Esophagus mucosa (tissue), 1 donor: ENCODE data around the gene C1RL. TPM values are rescaled to one million over a fixed set of nuclear protein-coding genes. Genes with fewer than 3 reads are reported as not detected.
A peak's percentile ranks its signal among the peaks of the same experiment; 100 is the strongest.

Source experiments
- ATAC-seq: fragments of 200-7000 bp; cut with Tn5 transposase; one replicate; pipeline ENCODE4 v1.9.1; 2020
- total RNA-seq: library from RNA; stranded (reverse); gene quantifications from one replicate; pipeline ENCODE4 v1.2.4, GENCODE V29; 2023
- donor health status: DM: yes; HTN: yes; CAD: no.

The C1RL gene
- total RNA-seq, 1 donor from 2014 or later: 22.7 TPM

- no peak for ATAC-seq
Measured at GRCh38 chr12:7136071-7136470, 27.1 kb upstream of the C1RL start.

DNA sequence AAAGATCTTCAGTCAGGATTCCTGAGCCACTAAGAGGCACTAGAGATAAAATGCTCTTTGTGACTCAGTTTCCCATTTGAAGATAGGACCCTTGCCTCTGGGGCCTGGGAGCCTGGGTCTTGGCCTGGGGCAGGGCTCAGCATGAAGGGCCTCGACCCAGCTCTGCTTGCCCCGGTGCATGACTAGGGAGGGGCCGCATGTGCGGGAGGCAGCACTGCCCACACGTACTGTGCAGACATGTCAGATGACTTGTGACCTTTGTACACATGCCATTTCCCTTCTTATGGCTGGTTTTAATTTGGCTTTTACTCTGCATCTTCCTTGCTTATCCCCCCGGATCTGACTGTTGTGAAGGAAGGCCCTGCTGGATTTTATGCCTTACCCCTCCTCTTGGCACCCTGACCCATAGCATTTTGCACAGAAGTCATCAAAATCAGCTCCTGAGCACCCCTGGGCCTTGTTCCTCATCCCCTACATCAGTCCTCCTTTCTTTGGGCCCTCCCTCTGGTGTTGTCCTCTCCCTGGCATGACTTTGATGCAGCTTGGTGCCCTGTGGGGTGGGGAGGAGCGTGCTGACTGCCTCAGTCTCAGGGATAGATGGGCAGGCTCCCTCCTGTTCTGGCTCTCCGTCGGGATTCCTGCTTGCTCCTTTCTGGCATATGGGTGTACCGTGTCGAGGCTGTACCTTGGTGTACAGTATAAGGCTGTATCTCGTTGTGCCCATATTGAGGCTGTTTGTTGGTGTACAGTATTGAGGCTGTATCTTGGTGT, 25.6 kb upstream of the C1RL start:
- ATAC-seq: no peak

DNA sequence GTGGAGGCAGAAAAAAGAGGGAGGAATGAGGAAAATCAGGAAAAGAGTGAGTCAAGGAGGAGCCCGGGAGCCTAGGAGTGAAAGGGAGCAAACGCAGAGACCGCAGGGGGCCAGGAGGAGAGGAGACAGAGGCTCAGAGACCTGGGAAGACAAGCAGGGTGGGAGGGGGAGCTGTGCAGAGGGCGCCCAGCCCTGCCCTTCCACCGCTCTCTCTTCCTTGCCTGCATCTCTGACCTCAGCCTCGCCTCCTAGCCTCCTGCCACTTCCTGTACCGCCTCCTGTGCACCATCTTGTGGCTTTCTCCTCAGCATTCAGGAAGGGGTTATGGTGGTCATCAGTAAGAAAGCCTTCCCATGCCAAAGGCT, 22.5 kb upstream of the C1RL start:
- ATAC-seq: no peak

DNA sequence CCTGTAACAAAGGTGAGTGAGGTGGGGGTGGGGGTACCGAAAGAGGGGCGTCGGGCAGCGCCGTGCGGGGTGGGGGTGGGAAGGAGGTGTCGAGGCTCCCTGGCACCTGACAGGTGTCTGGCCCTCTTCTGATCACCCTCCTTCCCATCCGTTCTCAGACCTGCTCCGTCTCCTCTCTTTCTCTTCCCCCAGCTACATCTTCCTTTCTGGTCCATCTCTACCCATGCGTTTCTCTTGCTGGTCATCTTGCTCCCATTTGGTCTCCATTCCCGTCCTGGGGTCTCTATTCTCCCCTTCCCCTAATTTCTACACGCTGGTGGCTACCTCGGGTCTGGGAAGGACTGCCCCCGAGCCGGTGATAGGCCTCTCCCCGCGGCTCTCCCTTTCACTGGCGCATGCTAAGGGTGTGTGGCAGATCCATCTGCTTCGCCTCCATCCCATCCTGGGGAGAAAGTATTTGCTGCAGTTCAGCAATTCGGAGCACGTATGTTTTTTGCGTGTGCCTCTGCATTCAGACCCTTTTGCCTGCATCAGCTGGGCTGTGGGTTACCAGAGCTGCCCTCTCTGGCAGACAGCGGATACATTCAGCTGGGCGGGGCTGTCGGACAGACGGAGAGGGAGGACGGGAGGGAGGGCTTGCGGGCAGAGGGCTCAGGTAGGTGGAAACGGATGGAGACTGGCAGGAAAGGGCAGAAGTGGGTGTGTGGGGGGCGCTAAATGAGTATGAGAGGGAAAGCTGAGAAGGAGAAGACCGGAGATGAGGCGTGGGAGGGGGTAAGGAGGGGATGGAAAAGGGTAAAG, 21.9 kb upstream of the C1RL start:
- ATAC-seq: peak; percentile 30

DNA sequence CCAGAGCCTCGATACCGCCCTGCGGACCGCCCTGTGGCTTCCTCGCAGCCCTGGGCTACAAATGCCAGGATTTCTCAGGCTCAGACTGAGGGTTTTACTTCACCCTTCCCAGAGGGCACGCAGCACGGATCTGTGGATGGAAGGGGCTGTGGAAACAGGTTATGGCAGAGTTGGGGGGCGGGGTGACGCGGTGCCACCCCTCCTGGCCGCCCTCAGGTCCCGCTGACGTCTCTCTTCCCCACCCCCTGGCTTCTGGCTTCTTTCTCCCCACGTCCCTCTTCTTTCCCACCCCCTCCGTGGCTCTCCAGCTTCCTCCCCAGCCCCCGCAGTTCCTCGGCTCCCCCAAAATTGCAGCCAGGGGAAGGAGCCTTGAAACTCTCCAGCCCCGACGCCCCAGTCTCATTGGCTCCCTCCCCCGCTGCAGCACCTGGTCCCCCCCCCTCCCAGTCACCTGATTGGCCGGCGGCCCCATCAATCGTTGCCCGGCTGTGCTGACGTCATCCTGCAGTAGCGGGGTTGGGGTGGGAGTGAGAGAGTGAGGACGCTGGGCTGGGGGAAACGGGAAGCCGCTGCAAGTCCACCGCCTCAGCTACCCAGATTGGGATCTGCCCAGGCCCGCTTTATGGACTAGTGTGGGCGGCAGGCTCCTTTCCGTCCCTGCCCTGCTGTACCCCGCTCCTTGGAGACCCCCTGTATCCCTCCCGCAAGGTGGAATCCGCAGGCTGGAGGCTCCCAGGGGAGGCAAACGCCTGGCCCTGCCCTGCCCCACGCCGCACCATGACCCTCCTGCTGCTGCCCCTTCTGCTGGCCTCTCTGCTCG, 21.1 kb upstream of the C1RL start, which contains the start of gene CLSTN3:
Gene CLSTN3, plus strand, starts transcription at position 500 of the 820 bp plus-strand sequence. Its CDS starts 278 bp downstream, at position 778.
- ATAC-seq: peak; percentile 71

- no peak for ATAC-seq
Measured at GRCh38 chr12:7129287-7129871, 20.4 kb upstream of the C1RL start.

- ATAC-seq: no peak
Measured at GRCh38 chr12:7128681-7129286, 19.8 kb upstream of the C1RL start, which contains the start of gene RBP5. RBP5 (minus strand) TSS chr12:7128889; CDS start chr12:7128775, 114 bp downstream.

- no peak for ATAC-seq
Measured at GRCh38 chr12:7127916-7128626, 19.1 kb upstream of the C1RL start.

GRCh38 chr12:7125632-7126227, 16.7 kb upstream of the C1RL start:
- no peak for ATAC-seq

DNA sequence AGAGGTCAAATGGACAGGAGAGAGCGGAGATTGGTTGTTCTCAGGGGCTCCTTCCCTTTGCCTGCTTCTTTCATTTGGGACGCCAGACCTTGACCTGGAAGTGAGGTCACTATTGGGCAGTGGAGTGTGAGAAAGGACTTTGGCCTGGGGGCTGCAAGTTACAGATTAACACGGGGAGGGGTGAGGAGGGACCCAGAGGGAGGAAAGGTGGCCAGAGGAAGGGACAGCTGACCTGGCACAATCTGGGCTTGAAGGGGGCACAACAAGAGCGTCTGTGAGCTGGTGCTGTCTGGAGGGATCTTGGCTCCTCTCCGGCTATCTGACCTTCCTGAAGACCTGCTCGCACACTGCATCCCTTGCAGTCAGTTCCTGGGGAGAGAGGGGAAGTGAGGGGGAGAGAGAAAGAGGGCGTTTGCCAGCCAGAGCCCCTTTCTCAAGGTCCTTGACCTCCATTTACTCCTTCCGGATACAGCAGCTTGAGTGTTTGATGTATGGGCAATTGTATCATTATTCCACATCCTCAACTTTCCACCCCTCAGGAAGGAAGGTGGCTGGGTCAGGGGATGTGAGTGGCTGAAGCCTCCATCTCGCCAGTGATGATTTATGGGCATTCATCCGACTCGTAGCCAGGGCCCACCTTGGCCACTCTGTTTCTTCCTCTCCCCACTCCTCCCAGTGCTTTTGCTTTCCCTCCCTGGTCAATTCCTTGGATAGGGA, 14.9 kb upstream of the C1RL start:
- no peak for ATAC-seq

DNA sequence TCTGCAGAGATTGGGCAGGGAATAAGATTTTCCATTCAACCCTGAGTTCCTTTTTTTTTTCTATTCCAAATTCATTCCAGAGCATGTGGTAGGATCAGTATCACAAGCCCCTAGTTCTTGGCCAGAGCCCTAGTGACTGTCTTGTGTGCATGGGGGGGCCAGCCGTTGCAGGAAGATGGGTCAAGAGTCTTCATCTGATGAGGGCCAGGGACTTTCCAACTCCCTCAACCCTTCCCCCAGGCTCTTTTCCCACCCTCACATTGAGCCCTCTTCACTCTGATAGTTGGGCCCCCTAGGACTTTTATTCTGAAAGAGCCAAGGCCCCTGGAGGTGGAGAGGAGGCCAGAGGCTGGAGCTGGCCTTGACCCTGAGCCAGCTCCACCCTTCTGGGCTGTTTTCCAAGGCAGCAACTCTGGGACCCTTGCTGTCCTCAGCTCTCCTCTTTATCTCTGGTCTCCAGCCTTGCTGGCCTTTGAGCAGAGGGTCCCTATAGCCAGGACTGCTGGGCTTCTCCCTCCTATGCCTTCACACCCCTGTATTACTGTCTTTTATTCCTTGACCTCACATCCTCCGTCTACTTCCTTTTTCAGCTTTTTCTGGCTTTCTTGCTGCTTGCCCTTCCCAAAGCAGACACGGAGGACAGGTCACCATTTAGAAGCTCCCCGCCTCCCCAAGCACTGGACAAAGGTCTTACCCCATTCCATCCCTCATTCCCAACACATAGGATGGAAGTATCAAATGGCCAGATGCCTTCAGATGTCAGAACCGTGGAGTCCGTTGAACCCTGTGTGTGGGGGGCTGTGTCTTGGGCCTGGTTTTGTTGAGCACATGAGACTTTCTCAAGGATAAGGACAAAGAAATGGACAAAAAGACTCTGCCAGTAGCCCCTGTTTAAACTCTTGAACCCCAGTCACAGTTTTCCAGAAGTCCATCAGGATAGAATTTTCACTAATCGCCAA, 14.1 kb upstream of the C1RL start:
- no peak for ATAC-seq

DNA sequence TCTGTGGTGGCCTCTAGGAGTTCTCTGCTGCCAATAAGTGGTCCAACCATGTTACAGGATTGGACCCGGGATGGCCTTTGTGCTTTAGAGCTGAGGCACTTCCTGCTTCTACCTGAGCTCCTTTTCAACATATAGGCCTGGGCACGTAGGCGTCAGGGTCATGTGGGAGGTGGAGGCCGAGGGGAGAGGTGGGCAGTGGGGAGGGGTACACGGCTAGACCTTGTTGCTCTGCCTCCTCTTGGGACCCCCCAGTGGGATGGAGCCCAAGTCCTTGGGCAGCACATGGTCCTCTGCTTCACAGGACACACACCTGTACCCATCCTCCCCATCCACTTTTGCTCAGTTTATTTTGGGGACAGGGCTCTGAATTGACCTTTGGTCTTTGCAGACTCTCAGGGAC, 12.3 kb upstream of the C1RL start:
- ATAC-seq: no peak

DNA sequence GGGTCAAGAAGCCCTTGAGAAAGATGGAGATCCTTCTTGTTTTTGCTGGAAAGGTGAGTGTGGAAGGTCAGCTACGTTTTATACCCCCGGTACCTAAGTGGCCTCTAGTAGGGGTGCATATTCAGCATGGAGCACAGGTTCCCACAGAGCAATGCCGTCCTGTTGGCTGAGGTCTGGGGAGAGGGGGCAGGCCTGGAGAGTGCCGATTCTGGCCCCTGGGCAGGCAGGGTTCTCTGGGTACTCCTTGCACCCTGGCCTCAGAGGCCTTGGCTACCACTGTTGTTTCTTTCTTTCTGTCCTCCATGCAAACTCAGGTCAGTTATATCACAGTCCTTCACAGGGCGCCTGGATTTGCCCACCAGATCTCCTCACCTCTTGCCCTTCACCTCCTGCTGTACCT, 11.2 kb upstream of the C1RL start:
- no peak for ATAC-seq

GRCh38 chr12:7118881-7119280, 9.9 kb upstream of the C1RL start:
- no peak for ATAC-seq

DNA sequence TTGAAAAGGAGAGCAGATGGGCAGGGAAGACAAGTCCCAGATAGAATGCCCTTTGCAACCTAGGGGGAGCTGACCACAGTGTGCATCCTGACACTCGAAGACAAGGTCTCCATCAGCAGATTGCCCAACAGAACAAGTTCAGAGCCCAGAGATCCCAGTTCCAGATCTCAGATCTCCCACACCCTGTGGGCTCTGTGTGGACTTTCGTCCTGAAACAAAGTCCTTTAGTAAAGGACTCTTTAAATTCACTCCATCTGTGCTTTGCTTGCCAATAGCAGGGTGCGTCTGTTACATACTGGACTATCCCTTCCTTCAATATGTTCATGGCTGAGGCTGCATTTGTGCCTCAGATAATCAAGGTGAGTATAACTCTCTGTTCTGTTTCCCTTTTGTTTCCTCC, 8.7 kb upstream of the C1RL start:
- ATAC-seq: no peak

DNA sequence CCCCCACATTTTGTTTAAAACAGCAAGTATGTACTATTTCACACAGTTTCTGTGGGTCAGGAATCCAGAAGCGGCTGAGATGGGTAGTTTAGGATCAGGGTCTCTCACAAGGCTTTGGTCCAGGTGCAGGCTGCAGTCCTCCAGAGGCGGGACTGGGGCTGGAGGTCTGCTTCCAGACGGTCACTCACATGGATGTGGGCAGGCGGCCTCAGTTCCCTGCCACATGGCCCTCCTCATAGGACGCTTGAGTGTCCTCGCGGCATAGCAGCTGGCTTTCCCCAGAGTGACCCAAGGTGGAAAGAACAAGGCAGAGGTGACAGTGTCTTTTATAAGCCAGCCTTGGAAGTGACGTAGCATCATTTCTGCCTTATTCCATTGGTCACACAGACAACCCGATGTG, 7.9 kb upstream of the C1RL start:
- no peak for ATAC-seq

GRCh38 chr12:7116196-7116595, 7.2 kb upstream of the C1RL start:
- ATAC-seq: no peak

DNA sequence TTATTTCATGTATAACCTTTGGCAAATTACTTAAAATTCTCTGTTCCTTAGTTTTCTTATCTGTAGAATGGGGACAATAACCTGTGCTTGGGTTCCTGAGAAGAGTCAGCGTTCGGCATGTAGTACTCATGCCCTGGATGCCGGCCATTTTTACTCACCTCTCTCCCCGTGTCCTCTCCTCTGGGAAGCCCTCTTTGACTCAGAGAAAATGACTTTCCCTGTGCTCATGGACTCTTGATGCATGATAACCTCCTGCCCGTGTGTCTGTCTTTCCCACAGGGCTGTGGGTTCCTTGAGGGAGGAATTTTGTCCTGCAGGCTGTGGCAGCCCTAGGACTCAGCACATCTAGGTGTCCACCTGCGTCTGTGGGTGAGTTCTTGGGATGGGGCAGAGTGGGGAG, 5.8 kb upstream of the C1RL start:
- no peak for ATAC-seq

GRCh38 chr12:7114008-7114407, 5.0 kb upstream of the C1RL start:
- ATAC-seq: no peak
